Right lobe of liver (tissue), 4 donors: ENCODE measurements around the gene CMTM5.

Experiments used
- CTCF ChIP-seq, 4 donors: fragments of 200-600 bp in 3 of 4; fragments of 450-650 bp in 1 of 4; IDR thresholded peaks; one replicate each; pipeline versions ENCODE4 v1.5.1 to v1.8.0; 2016 to 2022; ENCODE audit warnings: antibody characterized with exemption in 4 of 4, mild to moderate bottlenecking in 2 of 4
- POLR2A ChIP-seq: fragments of 450-650 bp; IDR thresholded peaks from one replicate; pipeline ENCODE4 v1.6.1; 2017; ENCODE audit warnings: antibody characterized with exemption, mild to moderate bottlenecking
- donor health status: DM: no; HTN: no; CAD: no.
- donor health status: DM: no; HTN: no; CAD: no.
- donor health status: DM: no; HTN: yes; CAD: no.

- TF ChIP-seq CTCF (IDR thresholded peaks at IDR 0.05), result no peak
- TF ChIP-seq POLR2A, result no peak
Measured at GRCh38 chr14:23376482-23377197, at the start of gene CMTM5.
